CD4-positive, alpha-beta T cell (primary cell): ENCODE data around the gene S100B. TPM values are rescaled to one million over a fixed set of nuclear protein-coding genes. Genes with fewer than 3 reads are reported as not detected.

Experiments
- ATAC-seq: fragments of 200-7000 bp; cut with Tn5 transposase; one replicate; pipeline ENCODE4 v1.10.0; 2022; ENCODE audit warnings: mild to moderate bottlenecking; ENCODE audit not compliant: poor library complexity
- CTCF ChIA-PET: fragments of 350-600 bp; sonication (Branson Sonifier 250); formaldehyde crosslinking; loops from one replicate; lab custom pipeline; 2021; ENCODE audit warnings: antibody characterized with exemption, inconsistent platforms; lab: Charles Lee
- POLR2A ChIA-PET: fragments of 350-600 bp; sonication (Branson Sonifier 250); formaldehyde crosslinking; loops from one replicate; lab custom pipeline; 2021; ENCODE audit warnings: antibody characterized with exemption, inconsistent platforms; lab: Charles Lee
- DNase-seq, 14 experiments: peaks; one replicate each; pipeline ENCODE4 v3.0.0-alpha.2; 2013 to 2020; ENCODE audit warnings: mixed read lengths in 2 of 14
- H3K27ac ChIP-seq, 2 donors: one replicate each; pipeline versions ENCODE4 v1.5.1 to v1.7.0; 2013; ENCODE audit warnings: low read length in 2 of 2, low read depth in 1 of 2, mild to moderate bottlenecking in 1 of 2
- H3K27me3 ChIP-seq, 2 experiments: 1 replicate in 1 of 2; 2 replicates in 1 of 2; pipeline versions ENCODE4 v1.6.1 to v1.7.0; 2013; ENCODE audit warnings: low read length in 2 of 2, control low read depth in 1 of 2, mild to moderate bottlenecking in 1 of 2, moderate library complexity in 1 of 2; ENCODE audit not compliant: insufficient read depth in 2 of 2, control insufficient read depth in 1 of 2
- H3K36me3 ChIP-seq: one replicate; pipeline ENCODE4 v1.6.1; 2013; ENCODE audit warnings: low read length, control low read depth; ENCODE audit not compliant: insufficient read depth
- H3K4me1 ChIP-seq: one replicate; pipeline ENCODE4 v1.6.1; 2013; ENCODE audit warnings: low read length, control low read depth; ENCODE audit not compliant: insufficient read depth
- H3K4me3 ChIP-seq: one replicate; pipeline ENCODE4 v1.5.1; 2013; ENCODE audit warnings: mild to moderate bottlenecking, low read length, moderate library complexity
- H3K9me3 ChIP-seq, 2 experiments: 1 replicate in 1 of 2; 2 replicates in 1 of 2; pipeline versions ENCODE4 v1.6.1 to v1.7.0; 2013; ENCODE audit warnings: low read length in 2 of 2, mild to moderate bottlenecking in 2 of 2, control low read depth in 1 of 2, moderate library complexity in 1 of 2; ENCODE audit not compliant: control insufficient read depth in 1 of 2, insufficient read depth in 1 of 2
- H3K27ac Mint-ChIP-seq: one replicate; pipeline ENCODE4 v1.8.0; 2020; ENCODE audit warnings: mixed read lengths
- H3K27me3 Mint-ChIP-seq: one replicate; pipeline ENCODE4 v1.8.0; 2021; ENCODE audit warnings: mixed read lengths
- H3K36me3 Mint-ChIP-seq: one replicate; pipeline ENCODE4 v1.8.0; 2021; ENCODE audit warnings: low read depth, mixed read lengths
- H3K4me1 Mint-ChIP-seq: one replicate; pipeline ENCODE4 v1.8.0; 2021; ENCODE audit warnings: low read depth, mixed read lengths
- H3K4me3 Mint-ChIP-seq: one replicate; pipeline ENCODE4 v1.8.0; 2020; ENCODE audit warnings: mild to moderate bottlenecking, mixed read lengths
- H3K9me3 Mint-ChIP-seq: one replicate; pipeline ENCODE4 v1.8.0; 2020; ENCODE audit warnings: mixed read lengths
- CTCF ChIP-seq: fragments of 200-600 bp; IDR thresholded peaks from one replicate; pipeline ENCODE4 v1.8.0; 2022; ENCODE audit warnings: antibody characterized with exemption, mild to moderate bottlenecking
- intact Hi-C, 2 experiments: fragments of 100-400 bp; cut with DNase I in 1 of 2; cut with micrococcal nuclease in 1 of 2; formaldehyde crosslinking; loops; one replicate each; pipeline versions ENCODE4 v1.15.1 to v1.9.0; 2023 to 2025; cut with DNase I, micrococcal nuclease
- total RNA-seq, 174 experiments: library from RNA in 2 of 174; stranded (reverse) in 2 of 174; gene quantifications; one replicate each; pipeline ENCODE4 v1.2.3 and lab custom pipeline; 2021 to 2026

The S100B gene
- total RNA-seq, 2 experiments from 2014 or later = 0.47 to 0.52 TPM

- Histone ChIP-seq H3K4me3 (no peak overlapping the region), H3K27me3 (no peaks in the 10 kb centered on the region), H3K4me1 (peaks cover 30% of the 10 kb centered on the region), H3K27ac (peak overlapping the region in 1 of 2 donors; percentile 11), H3K36me3 (no peaks in the 10 kb centered on the region), H3K9me3 (peaks cover 6 to 16% of the 10 kb centered on the region in 2 experiments)
- peaks cover 2% of the 10 kb centered on the region for H3K9me3 Mint-ChIP-seq
- H3K4me3 Mint-ChIP-seq = peak overlapping the region; percentile 38
- ChIA-PET POLR2A (interaction anchor here (0.9 to 2.9 kb wide), 4 partner anchors 9 to 54 kb away, joined by 3 to 18 read pairs (median 11); partner anchors contain the start of gene PRMT2), CTCF (no interaction called here)
- intact Hi-C loops = loop anchor here in 1 of 2 experiments (2.0 kb wide), 1 partner anchor 16 kb away; no protein-coding TSS in a partner anchor
- TF ChIP-seq CTCF = no peak
- peaks cover 4% of the 10 kb centered on the region for H3K36me3 Mint-ChIP-seq
- no peaks in the 10 kb centered on the region for H3K27me3 Mint-ChIP-seq
- peaks cover 57% of the 10 kb centered on the region for H3K4me1 Mint-ChIP-seq
- peak overlapping the region; percentile 64 for H3K27ac Mint-ChIP-seq
- no peak for ATAC-seq
- no peak for DNase-seq
Observed at GRCh38 chr21:46606427-46606813, 1.5 kb upstream of the S100B start.

GRCh38 chr21:46605767-46606426, 1.0 kb upstream of the S100B start:
- no peaks in the 10 kb centered on the region for H3K36me3 ChIP-seq
- peak overlapping the region in 1 of 2 donors; percentile 11 for H3K27ac ChIP-seq
- POLR2A ChIA-PET = interaction anchor here (0.6 to 2.9 kb wide), 8 partner anchors 9 to 146 kb away, joined by 3 to 18 read pairs (median 4); partner anchors contain the start of gene PRMT2
- Mint-ChIP-seq H3K36me3 (peaks cover 2% of the 10 kb centered on the region), H3K27ac (peak overlapping the region; percentile 64), H3K4me1 (peaks cover 57% of the 10 kb centered on the region), H3K9me3 (peaks cover 1% of the 10 kb centered on the region), H3K4me3 (peak overlapping the region; percentile 38), H3K27me3 (no peaks in the 10 kb centered on the region)
- H3K27me3 ChIP-seq = no peaks in the 10 kb centered on the region
- DNase-seq (peak; percentile 13 to 76 (median 45)), ATAC-seq (peak; percentile 93)
- TF ChIP-seq CTCF = no peak
- H3K9me3 ChIP-seq = peaks cover 5 to 11% of the 10 kb centered on the region in 2 experiments
- peaks cover 30% of the 10 kb centered on the region for H3K4me1 ChIP-seq
- intact Hi-C loops = loop anchor here in 1 of 2 experiments (2.0 kb wide), 1 partner anchor 17 kb away; no protein-coding TSS in a partner anchor
- CTCF ChIA-PET = no interaction called here
- no peak overlapping the region for H3K4me3 ChIP-seq

GRCh38 chr21:46604329-46604974, 430 bp downstream of the S100B start:
- H3K27me3 ChIP-seq = no peaks in the 10 kb centered on the region
- POLR2A ChIA-PET = interaction anchor here (0.7 to 2.9 kb wide), 5 partner anchors 11 to 145 kb away, joined by 4 to 18 read pairs (median 5); partner anchors contain the start of gene PRMT2
- no peaks in the 10 kb centered on the region for H3K36me3 ChIP-seq
- peaks cover 66% of the 10 kb centered on the region for H3K4me1 Mint-ChIP-seq
- H3K4me3 Mint-ChIP-seq = no peak overlapping the region
- peaks cover 31% of the 10 kb centered on the region for H3K4me1 ChIP-seq
- CTCF ChIA-PET = no interaction called here
- no peak for TF ChIP-seq CTCF
- no peak overlapping the region for H3K27ac ChIP-seq
- H3K27me3 Mint-ChIP-seq = no peaks in the 10 kb centered on the region
- H3K36me3 Mint-ChIP-seq = no peaks in the 10 kb centered on the region
- DNase-seq (no peak), ATAC-seq (no peak)
- intact Hi-C loops = no loop called here
- H3K9me3 ChIP-seq = no peaks in the 10 kb centered on the region
- H3K9me3 Mint-ChIP-seq = no peaks in the 10 kb centered on the region
- no peak overlapping the region for H3K4me3 ChIP-seq
- H3K27ac Mint-ChIP-seq = peak overlapping the region; percentile 64
